Activated gamma-delta T cell (primary cell): ENCODE measurements around the gene PLEKHA1.

ENCODE experiments used
- DNase-seq: peaks from one replicate; lab custom pipeline; 2025; lab: John Stamatoyannopoulos, UW

PLEKHA1 gene

DNA sequence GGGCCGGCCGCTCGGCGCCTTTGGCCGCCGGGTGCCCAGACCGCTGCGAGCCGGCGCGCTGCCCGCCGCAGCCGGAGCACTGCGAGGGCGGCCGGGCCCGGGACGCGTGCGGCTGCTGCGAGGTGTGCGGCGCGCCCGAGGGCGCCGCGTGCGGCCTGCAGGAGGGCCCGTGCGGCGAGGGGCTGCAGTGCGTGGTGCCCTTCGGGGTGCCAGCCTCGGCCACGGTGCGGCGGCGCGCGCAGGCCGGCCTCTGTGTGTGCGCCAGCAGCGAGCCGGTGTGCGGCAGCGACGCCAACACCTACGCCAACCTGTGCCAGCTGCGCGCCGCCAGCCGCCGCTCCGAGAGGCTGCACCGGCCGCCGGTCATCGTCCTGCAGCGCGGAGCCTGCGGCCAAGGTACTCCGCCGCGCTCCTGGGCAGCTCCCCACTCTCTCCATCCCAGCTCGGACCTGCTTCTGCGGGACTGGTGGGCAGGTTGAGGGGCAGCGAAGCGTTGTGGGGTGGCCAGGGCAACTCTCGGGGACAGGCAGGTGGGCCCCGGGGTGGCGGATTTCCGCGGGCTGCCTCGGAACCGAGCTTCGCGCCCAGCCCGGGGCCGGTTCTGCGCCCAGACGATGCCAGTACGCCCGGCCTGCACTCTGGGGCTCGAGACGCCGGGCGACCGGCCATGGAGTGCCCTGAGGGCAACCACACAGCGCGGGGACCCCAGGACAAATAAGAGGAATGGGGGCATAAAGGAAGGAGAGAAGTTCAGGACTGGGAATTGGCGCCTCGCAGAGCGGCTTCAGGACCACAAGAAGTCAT is 87.4 kb downstream of the PLEKHA1 start:
- DNase-seq, result no peak

DNA sequence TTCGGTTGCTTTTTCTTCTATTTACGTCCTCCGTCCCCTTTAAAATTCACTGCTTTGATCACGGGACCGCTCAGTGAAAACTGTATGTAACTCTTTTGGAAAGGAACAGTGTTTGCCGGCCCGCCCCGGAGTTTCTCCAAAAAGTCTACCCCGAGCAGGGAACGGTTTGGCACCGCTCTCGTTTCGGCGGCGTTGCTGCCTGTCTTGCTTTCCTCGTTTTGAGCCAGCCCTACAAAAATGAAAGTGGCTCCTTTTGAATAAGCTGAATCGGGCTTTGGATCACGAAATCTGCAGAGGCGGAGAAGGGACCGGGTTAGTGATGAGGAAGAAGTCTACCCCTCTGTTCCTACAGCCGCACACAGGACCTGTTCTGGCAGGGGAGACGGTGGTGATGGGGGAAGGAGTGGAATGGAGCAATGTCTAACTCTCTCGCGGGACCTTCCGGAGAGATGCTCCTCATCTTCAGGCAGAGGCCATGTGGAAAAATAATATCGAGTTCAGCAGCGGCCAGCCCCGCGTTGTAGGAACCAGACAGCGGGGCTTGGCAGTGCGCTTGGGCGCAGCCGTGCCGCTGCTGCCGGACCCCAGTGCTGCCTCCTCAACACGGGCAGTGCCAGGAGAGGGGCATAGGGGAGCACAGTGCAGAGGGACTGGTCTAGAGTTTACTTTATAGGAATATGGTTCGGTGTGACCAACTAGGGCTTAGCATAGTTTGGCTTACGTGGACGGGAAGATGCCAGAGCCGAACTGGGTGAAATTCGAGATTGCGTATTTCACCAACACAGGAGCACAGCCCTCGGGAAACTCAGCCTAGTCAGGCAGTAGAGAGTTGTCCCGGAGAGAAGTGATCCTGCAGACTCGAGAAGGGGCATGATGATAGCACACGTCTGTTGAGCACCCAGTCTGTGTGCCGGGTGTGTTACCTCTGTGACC is 88.3 kb downstream of the PLEKHA1 start:
- no peak for DNase-seq

DNA sequence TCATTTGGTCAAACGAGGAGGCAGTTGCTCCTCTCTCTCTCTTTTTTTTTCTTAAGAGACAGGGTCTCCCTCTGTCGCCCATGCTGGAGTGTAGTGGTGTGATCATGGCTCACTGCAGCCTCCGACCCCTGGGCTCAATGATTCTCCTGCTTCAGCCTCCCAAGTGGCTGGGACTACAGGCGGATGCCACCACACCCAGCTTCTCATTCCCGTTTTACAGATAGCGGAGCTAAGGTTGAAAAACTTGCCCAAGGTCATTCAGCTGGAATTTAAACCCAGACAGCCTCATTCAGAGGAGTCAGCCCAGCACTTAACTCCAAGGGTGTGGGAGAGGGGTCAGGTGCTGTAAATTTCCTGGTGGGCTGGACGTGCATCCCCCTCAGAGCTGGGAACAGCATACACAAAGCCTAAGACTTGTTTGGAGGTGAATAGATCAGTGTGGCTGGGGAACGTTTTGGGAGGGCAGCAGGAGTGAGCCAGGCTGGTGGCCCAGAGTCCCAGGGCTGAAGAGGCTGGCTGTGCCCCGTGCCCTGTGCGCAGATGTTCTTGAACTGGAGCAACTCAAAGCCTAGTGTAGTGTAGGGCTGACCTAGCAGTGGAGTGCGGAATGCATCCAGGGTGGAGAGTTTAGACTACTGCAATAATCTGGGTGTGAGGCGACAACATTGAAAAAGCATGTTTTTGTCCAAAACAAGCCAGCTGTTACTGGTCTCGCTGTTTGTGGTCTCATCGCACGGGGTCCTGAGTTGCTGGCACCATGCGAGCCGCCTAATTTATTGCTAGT is 89.2 kb downstream of the PLEKHA1 start:
- no peak for DNase-seq

DNA sequence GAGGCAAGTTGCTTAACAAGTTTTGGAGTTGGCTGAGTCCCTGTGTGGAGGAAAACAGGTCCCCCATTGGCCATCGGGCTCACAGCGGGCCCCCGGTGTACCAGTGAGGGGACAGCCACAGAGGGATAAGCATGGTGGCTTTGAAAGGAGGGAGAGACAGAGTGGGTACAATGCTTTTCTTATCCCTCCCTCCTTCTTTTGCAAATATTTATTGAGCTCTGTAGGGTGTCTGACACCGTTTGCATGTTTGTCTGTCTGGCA is 89.7 kb downstream of the PLEKHA1 start:
- no peak for DNase-seq

DNA sequence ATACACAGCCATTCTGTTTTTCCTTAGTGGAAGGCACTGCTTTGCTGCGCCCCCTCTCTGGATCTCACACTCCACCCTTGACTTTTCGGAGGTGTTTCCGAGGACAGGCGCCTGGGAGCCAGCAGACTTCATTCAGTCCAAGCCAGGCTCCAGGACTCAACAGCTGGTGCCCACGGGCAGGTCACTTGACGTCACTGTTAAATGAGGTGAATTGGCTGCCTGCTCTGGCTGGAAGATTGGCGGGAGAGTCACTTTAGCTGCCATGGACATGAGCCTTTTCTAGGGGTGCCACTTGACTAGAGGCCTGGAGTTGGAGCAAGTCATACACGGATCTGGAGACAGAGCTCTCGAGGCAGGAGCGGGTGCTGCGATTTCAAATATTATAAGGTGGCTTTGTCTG is 90.1 kb downstream of the PLEKHA1 start:
- DNase-seq, result no peak

DNA sequence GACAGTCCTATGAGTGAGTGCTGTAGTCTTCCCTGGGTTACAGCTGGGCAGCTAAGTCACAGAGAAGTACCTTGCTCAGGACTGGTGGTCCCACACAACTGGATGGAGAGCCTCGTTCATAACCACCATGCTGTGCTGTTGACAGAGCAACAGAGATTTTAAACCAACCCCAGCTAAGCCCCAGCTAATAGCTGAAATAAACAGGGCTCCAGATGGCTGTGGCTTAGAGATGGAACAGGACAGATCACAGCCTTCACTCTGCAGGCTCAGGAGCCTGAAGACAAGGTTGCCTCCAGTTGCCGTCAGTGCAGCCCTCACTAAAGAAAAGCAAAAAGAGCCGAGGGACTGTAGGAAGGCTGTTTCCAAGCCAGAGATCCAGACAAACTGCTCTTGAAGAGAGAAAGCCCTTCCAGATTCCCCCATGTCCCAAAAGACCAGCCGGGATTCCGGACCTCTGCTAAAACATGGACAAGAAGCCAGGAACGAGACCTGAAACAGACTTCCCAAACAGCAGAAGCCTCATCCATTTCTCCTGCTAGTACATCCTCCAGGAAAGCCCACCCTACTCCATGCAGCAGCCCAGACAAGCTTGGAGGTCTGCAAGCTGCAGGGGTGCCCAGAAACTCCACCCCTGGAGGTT is 91.0 kb downstream of the PLEKHA1 start:
- no peak for DNase-seq

DNA sequence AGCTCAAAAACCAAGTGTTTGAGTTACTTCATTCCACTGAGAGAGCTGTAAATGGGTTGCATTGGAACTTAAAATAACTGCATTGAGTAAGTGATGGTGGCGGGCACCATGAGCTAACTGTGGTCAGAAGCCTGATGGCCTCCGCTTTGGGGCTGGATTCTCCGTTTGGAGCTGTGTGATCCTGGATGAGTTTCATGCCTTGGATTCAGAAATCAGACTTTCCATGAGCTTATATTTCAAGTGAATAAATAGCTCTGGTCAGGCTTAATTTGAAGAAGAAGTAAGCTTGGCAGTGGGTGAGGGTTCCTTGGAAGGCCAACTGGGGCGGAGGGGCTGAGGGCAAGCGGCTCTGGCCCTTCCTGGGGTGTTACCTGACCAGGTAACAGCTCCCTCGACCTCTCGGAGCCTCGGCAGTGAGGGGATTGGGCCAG is 92.5 kb downstream of the PLEKHA1 start:
- no peak for DNase-seq

DNA sequence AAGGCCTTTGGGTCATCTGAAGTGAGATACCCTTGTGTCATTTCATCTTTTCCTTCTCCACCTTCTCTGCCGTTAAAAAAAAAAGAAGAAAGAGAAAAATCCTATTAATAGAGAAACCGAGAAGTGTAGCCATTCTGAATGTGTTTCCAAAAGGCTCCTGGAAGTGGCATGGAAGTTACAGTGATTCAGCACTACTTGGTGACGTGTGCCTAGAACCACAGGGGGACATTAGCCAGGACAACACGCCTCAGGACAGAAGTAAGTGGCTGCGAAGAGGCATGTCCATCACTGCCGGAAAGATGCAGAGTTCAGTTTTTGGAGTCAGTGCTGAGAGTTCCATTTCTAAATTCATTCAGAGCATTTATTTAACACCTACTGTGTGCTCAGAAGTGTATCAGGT is 93.2 kb downstream of the PLEKHA1 start:
- DNase-seq, result no peak

DNA sequence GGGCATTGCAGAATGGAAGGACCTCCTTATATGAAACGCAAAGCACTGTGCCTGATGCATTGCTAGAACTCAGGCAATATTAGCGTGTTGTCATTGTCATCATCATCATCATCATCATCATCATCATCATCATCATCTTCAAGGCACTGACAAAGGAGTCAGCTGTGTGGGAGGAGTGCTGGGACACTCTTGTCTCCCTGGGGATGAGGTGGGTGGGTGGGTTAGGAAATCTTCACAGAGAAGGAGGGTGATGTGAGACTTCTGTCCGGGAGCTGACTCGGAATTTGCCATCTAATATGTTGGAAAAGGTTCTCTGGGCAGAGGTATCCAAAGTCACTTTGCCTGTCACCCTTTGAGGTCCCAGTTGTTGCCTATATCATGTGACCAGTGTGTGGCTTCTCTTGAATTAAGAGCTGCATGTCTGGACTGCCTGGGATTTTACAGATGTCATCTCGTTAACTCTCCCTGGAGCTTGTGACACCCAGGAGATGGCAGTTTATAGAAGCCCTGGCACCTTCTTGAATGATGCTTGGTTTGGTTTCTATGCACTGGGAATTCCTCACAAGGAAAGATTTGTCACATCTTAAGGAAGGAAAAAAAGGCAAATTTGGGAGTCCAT is 93.9 kb downstream of the PLEKHA1 start:
- DNase-seq, result no peak

DNA sequence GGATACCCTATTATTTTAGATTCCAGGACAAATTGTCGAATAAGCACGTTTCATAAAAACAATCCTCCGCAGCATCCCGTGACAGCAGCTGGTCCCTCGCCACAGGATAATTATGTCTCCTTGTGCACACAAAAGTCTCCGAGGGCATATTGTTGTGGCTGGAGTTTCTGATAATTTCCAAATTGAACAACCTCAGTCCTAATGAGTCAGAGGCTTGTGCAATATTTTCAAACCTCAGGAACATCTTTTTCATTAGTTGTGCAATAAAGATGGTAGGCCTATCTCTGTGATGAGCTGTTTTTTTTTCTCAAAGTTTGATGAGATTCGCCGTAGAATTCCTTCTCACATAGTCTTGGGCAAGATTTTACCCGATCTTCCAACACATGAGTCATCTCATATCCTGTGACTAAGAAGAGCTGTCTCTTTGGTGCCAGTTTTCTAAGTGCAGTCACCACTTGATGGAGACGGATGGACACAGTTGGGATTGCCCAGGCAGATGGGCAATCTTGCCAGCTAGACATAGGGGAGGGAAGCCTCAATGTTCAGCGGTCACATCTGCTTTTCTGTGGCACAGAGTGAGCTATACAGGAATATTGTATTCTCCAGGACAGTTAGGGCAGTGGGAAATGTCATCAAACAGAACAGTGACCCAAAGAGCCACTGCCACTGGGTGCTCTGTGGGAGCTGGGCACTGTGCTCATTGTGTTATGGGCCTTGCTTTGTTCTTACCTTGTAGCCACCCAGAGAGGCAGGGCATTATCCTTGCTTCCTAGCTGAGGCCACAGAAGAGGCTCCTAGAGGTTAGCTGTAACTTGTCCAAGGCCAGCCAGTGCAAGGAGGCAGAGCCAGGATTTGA is 94.6 kb downstream of the PLEKHA1 start:
- DNase-seq, result no peak

DNA sequence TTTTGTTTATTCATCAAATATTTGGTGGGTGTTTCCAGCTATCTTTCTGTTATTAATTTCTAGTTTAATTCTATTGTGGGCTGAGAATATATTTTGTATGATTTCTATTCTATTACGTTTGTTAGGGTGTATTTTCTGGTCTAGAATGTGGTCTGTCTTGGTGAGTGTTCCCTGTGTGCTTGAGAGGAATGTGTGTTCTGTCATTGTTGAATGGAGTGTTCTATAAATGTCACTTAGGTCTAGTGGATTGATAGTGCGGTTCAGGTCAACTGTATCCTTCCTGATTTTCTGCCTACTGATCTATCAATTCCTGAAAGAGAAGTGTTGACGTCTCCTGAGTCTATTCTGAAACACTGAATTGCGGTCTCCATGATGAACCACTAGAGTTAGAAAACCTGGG is 95.3 kb downstream of the PLEKHA1 start:
- no peak for DNase-seq

DNA sequence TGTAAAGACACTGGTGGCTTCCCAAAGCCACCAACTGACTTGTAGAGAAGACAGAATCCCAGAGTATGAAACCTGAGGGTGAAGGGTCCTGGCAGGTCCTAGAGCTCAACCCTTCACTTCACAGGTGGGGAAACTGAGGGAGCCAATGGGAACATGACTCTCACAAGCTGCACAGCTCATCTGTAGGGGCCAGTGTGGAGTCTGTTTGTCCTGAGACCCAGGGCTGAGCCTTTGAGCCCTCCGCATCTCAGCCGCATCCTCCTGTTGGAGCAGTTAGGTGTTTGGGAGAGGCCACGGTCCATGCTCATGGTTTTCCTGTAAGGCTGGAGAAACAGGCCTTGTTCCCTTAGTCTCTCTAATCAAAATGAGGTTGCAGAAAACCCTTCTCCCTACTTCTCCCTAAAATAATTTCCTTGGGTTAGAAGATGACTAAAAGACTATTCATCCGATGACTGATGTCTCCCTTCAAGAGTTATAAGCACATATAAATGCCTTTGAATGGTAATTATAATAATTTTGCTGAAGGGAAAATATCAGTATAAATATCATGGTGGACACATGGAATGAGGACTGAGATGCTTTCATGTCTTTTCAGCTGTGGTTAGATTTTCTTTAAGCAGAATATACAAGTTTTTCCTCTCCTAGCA is 97.1 kb downstream of the PLEKHA1 start:
- no peak for DNase-seq

DNA sequence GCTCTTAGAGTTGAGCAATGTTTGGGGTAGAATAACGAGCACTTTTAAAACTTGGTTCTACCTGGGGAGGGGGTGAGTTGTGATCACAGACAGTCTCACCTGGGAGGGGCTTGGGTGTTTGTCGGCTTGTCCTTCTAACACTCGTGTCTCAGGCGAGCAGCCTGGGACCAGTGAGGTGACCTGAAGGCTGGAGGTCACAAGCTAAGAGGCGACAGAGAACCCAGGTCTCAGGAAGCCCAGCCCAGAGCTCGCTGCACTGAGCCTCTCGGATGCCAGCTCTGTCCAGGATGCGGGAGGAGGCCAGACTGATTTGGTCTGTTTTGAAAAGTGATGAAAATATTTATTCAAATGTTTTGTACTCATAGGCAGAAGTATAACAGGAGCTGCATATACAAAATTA is 98.6 kb downstream of the PLEKHA1 start:
- DNase-seq, result no peak

DNA sequence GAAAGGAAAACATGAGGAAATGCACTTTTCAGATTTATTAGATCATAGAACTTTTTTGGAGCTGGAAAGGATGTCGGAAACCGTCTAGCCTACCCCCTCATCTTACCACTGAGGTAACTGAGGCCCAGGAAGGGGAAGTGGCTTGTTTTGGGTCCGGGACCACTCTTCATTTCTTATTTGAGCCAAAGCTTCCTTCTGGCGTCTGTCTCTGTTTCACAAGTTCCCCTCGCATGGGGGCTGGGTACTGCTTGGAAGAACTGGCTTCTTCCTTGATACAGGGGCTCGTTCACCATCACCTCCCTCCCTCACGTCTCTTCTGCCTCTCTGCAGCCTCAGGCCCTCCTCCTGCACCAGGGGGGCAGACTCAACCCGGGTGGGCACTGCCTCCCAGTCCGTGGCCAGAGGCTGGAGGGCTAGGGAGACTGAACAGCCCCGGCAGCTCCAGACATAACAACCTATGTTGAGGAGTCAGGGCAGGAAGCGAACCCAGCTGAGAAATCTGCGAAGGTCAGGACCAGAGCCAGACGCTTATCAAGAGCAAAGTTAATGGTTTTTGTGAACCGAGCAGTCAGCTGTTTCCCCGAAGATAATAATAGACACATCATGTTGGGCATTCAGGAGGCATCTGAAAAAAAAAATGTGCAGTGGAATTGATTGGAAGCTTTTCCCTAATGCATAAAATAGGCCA is 99.8 kb downstream of the PLEKHA1 start:
- DNase-seq, result no peak

DNA sequence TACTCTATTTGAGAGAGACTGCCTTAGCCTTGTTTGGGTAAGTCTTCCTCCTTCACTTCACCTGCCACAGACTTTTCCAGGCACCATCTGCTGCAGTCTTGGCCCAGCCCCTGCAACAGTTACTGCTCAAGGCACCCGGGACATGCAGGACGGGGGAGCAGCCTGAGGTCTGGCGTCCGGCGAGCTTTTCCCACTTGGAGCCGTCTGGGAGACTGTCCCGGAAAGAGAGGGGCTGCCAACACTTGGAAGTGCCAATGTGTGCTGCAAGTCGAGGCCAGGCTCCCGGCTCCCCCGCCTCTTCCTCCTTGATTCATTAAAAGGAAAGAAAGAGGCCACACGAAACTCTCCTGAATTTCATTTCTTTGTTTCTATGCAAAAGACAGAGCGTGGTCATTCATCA is 100.6 kb downstream of the PLEKHA1 start:
- DNase-seq, result no peak

DNA sequence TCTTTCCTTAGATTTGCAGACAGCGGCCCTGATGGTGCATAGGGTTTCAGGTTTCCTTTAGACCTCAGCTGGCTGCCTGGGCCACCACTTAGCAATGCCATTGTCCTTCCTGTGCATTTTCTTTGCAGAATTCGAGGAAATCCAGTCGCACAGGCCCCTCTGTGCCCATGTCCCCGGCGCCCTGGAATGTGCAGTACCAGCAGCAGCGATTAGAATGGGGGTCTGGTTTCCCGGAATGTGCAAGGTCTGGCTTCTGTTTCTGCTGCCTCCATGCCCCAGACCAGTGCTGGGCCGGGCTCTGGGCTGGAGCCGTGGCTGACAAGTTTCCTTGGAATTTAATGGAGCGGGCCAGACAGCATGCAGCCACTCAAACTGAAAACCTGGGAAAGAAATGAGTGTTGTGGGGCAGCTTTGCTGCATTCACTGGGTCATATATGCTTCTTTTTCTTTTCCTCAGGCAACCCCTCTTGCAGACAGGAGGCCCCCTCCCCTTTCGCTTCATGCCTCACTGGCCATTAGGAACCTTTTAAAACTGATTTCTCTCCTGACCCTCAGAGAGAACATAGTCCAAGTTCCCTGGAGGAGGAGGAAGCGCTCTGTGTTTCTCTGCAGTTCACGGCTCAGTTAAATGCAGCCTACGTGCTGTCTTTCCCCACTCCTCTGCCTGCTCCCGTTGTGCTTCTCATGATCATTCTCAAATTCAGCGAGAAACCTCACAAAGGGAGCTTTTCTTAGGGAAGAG is 101.3 kb downstream of the PLEKHA1 start:
- DNase-seq, result no peak

DNA sequence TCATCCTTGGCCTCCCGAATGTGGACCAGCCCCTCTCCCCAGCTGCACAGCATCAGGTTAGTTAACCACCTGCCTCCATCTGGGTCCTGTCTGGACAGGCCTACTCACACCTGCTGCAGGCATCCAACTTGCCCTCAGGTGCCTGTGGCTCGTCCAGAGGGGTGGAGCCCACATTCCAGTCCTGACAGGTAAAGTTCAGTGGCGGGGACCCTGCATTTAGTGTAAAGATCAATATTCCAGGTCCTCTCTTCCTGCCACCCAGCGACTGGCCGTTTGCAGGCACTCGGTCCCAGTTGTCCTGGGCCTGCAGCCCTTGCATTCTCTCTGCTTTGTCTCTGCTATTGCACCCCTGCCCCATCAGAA is 101.8 kb downstream of the PLEKHA1 start:
- no peak for DNase-seq

DNA sequence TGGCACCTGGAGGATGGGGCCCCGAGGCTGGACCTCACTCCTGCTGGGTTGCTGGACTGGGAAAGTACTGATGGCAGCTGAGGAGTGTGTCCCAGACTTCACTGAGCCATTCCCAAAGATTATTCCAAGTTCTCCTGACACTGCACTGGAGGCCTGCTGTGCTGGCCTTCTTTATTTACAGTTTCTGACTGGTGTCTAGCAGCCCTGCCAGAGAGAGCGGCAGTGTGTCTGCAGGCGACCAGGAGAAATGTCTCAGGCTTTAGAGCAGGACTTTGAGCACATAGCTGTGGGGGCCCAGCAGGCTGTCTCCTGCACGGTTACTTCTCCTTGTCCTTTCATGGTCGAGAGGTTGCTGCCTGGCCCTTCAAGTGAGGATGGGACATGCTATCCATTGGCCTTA is 102.9 kb downstream of the PLEKHA1 start:
- no peak for DNase-seq

DNA sequence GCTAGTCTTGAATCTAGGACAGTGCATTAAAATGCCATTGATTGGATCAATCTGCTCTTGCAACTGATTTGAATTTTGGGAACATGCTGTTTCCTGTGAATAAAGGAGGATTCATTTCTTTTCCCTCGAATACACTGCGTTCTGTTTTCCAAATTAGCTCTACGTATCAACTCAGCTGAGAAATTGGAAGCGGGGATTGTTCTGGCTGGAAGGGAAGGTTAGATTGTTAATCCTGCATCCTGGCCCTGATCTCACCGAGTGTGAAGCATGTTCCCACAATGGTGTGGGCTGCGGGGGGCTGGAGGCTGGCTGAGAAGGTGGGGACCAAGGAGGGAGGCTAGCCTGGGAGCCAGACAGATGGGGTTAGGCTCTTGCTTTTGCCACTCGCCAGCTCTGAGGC is 104.5 kb downstream of the PLEKHA1 start:
- no peak for DNase-seq
